ENCODE measurements around the gene DRGX. TPM values are rescaled to one million over a fixed set of nuclear protein-coding genes. Genes with fewer than 3 reads are reported as not detected.

DRGX gene
- not detected for total RNA-seq
- long read RNA-seq, result 0 reads

DNA sequence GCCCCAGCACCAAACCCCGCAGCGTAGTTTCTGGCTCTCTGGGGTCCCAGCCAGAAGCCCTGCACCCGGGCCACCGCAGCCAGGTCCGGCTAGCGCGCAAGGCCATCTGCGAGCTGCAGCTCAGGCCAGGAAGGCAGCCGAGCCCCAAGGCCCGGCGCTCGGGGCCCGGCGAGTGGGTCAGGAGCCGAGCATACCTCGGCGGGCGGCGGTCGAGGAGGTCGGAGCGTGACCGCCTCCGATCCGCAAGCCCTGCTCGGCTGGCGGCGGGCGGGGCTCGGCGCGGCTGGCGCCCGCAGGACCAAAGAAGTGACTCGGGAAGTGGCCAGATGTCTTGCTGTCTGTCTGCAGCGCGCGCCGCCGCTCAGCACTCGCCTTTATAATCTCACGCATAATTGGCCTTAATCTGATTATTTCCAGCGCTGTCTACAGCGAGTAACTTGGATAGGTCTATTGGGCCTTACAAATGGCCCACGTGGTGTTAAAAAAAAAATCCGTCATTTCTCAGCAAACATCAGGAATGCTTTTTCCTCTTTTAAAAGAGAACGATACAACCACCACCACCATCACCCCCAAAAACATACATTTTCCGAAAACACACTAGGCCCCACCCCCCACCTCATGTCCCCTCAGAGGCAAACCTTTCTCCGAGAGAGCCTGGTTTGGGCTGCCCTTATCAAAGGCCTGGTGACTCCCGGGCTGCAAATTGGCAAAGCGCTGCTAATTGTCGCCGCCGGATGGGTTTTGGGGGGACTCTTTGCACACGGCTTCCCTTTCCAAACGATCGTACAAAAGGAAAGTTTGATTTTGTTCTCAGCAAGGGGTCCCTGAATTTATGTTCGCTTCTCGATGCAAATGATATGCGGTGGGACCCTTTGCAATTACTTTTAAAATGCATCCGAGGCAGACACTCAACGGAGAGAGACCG lies at the start of gene DRGX:
TSS of gene DRGX (minus strand) at position 349 of the 925 bp plus-strand sequence. CDS start 649 bp downstream, outside the sequence.
- DNase-seq (no peak), ATAC-seq (ENCODE audit: poor library complexity) (no peak)
- intact Hi-C loops (cut with DNase I), result no loop called here

DNA sequence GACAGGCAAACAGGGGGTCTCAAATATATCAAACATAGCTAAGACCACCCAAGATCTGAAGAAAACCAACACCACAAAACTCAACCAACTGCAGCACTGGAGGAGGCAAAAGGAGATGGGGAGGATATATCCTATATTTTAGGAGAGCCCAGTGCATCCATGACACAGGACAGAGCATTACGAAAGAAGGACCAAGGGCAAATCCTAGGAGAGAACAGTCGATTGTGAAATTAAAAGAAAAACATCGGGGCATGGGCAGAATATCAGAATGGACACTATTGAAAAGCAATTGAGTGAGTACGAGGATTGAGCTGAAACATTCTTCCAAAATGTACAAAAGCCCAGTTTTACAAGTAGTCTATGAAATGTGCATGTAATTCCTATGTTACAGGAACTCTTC lies 48.5 kb upstream of the DRGX start:
- intact Hi-C loops (cut with DNase I), result no loop called here

DNA sequence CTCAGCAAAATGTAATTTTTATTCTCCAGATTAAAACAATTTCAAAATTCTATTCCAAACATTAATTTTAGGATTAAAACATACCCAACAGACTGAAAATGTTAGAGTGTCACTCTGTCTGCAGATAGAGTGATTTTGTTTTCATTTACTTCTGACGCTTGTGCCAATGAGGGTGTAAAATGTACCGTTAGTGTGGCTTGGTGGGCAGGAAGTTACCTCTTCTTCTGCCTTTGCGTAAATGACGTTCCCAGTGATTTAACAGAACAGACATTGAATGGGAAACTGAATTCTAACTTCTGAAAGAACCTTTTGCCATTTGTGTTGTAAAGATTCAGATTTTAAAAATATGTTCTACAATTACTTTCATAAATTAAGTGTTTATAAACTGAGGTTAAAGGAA lies 47.0 kb upstream of the DRGX start:
- DNase-seq, result no peak
- ATAC-seq (ENCODE audit: poor library complexity), result no peak
- intact Hi-C loops (cut with DNase I), result no loop called here

More for the DNA sequence above, 48.5 kb upstream of the DRGX start:
- DNase-seq (no peak), ATAC-seq (ENCODE audit: poor library complexity) (no peak)

DNA sequence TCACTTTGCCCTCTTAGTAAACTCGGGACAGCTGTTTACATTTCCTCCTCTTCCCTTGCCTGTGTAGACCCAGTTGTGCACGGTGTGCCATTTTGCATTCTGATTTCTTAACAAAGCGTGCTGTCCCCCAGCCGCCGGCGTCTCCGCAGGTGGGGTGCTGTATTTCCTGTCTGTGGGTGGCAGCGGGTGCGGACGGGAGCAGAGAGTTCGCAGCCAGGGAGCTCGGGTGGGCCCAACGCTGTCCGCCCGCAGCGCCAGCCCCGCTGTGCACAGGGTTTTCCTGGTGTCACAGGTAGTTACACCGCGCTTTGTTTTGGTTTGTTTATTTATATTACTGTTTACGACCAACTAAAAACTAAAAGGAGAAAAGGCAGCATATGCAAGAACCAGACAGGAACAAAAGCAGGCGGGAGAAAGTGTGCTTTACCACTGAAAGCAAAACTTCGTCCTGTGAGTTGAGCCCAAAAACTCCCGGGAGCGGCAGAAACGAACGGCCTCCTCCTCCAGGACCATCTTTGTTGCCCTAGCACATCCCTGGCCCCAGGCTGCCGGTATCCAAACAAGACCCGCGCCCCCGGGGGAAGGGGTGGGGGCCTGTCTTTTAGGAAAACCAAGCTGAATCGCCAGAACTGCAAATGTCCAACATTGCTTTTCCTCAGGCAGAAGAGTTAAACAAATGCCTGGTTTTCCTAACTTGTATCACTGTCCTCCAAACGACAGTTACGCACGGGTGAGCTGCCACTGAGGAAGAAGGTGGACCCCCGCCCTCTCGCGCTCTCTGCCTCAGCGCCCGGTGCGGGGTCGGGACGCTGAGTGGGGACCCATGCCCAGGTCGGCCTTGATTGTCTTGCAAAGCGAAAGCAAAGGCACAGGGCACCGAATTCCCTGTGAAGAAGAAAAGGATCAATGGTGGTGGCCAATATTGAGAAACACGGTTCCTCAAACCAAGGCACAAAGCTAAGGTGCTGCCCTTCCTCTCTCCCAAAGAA lies 45.9 kb upstream of the DRGX start:
- no peak for ATAC-seq (ENCODE audit: poor library complexity)
- intact Hi-C loops (cut with DNase I), result no loop called here
- no peak for DNase-seq

DNA sequence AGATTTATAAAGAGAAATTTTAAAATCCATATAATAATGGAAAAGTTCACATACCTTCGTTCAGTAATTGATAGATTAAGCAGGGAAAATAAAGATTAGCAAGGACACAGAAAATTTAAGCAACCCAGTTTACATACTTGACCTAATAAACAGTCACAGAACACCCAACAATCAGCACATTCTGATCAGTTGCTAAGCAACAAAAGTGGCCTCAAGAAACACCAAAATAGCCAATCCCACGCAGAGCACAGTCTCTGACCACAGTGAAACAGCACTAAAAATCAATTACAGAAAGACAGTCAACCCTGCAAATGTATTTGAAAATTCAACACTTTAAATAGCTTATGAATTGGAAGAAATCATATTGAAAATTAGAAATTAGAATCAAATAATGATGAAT lies 39.3 kb upstream of the DRGX start:
- DNase-seq, result no peak
- intact Hi-C loops (cut with DNase I), result no loop called here
- peak; percentile 81 for ATAC-seq (ENCODE audit: poor library complexity)

DNA sequence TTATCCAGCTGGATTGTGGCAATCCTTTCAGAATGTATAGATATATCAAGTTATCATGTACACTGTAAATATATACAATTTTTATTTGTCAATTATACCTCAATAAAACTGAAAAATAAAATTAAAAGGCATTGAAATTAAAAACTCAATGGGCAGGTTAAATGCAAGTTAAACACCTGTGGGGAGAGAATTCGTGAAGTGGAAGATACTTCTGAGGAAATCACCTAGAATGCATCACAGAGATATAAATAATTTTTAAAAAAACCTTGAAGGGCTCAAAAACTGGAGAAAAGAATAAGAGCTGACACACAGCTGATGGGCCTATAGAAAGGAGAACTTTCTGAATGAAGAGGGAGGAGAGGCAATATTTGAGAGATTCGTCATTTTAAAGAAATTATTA lies 37.2 kb upstream of the DRGX start:
- ATAC-seq (ENCODE audit: poor library complexity) (no peak), DNase-seq (no peak)
- intact Hi-C loops (cut with DNase I), result no loop called here

DNA sequence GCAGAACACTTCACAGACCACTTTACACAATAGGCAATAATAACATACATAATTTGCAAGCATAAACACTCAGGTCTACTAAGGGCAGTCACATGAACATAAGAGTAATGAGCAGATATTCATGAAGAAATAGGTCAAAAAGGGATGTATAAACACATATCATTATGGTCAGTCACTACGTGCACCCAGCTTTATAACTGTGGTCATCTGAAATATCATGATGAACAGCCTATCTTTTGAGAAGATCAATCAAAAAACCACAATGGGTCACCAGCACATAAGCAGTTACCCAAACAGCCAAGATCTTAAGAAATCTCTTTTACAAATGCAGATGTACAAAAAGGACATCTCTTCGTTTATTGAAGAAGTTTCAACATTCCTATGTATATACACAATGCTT lies 35.5 kb upstream of the DRGX start:
- no peak for ATAC-seq (ENCODE audit: poor library complexity)
- no peak for DNase-seq
- intact Hi-C loops (cut with DNase I), result no loop called here

DNA sequence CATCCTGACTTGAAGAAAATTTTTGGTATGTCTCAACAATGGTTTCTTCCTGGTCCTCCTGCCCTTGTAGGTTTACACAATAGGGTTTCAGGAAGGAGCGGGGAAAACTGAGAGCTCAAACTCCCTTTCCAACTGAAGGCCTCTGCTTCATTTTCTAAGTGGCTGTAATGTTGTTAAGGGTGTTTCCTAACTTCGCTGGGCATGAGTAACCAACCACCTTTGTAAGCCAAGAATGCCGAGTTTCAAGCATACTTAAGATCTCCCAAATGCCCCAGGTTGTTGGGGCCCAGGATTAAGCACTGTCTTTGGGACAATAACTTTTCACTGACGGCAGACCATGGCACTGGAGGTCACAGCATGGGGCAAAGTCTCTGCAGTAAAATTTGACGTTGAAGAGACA lies 33.6 kb upstream of the DRGX start:
- DNase-seq (no peak), ATAC-seq (ENCODE audit: poor library complexity) (no peak)
- intact Hi-C loops (cut with DNase I), result no loop called here

DNA sequence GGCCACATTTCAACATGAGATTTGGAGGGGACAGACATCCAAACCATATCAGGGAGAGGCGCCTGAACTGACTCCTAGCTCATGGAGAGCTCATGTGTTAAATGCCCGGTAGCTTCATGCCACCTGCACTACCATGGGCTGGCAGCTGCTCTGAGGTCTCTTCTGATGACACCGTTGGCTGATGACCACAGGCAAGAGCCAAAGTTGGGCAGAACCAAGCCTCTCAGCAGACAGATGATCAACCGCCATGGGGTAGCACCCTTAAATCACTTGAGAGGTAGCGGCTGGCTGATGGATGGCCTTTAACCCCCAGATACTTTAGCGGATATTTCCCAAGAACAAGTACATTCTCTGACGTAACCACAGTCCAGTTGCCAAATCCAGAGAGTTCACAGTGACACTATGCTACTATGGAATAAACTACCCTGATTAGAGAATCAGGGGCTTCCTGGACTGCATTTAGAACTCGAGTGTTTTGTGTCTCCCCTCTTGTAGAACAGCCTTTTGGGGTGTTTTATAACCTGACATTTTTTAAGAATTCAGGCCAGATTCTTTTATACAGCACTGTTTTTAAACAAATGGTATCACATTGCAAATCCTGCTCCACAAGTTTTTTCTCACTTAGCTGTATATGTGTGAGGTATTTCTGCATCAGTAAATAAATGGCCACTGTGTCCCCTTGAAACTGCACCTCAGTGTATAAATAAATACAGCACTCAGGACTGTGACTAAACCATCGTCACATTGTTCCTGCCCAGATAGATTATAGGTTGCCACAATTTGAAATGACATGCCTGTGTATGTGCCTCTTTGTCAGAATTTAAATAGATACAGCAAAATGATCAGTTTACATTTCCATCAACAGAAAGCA lies 30.8 kb upstream of the DRGX start:
- intact Hi-C loops (cut with DNase I), result no loop called here
- no peak for ATAC-seq (ENCODE audit: poor library complexity)
- DNase-seq, result no peak

DNA sequence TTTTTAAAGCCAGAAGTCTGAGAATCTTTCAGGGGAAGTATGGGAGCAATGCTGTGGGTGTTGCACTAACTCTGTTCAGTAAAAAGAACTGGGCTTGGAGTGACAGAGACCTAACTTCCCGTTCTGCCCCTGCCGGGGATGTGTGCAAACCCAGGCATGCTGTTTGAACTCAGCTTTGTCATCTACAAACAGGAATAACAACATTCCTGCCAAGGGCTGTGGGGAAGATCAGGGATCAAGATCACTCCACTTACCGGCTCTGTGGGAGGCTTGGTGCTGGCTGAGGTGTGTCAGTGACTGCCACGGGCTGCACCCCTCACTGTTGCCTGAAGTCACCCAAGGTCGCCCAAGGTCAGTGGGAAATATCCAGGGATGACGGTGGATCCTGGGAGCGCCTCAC lies 23.1 kb upstream of the DRGX start:
- DNase-seq, result no peak
- ATAC-seq (ENCODE audit: poor library complexity), result no peak
- intact Hi-C loops (cut with DNase I), result no loop called here

DNA sequence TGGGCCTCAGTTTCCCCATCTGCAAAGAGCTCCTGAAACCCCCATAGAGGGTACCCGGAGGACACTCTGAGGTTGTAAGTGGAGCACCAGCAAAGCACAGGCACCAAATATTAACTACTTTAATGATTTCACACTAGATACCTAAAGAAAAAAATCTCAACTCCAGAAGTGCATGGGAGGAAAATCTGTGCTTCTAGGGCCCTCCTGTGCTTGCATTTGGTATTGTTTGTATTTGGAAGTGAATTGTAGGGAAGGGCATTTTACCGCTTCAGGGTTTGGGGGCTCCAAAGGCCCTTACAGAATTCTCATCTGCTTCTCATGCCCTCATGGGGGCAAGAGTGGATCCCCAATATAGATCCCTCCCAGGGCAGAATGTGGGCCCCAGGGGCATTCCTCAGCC lies 22.4 kb upstream of the DRGX start:
- intact Hi-C loops (cut with DNase I), result no loop called here
- ATAC-seq (ENCODE audit: poor library complexity) (no peak), DNase-seq (no peak)

DNA sequence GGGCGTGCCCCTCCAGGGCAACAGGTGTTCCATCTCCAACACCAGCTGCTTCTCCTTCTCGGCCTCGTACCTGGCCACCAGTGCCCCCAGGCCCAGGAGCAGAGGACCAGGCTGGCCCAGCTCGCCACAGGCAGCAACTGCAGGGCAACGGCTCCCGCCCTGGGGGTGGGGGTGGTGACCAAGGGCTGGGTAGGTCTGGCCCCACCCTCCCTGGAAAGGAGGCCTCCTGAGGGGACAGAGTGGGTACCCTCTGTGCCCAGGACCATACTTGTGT lies 22.1 kb upstream of the DRGX start:
- intact Hi-C loops (cut with DNase I), result no loop called here
- no peak for ATAC-seq (ENCODE audit: poor library complexity)

DNA sequence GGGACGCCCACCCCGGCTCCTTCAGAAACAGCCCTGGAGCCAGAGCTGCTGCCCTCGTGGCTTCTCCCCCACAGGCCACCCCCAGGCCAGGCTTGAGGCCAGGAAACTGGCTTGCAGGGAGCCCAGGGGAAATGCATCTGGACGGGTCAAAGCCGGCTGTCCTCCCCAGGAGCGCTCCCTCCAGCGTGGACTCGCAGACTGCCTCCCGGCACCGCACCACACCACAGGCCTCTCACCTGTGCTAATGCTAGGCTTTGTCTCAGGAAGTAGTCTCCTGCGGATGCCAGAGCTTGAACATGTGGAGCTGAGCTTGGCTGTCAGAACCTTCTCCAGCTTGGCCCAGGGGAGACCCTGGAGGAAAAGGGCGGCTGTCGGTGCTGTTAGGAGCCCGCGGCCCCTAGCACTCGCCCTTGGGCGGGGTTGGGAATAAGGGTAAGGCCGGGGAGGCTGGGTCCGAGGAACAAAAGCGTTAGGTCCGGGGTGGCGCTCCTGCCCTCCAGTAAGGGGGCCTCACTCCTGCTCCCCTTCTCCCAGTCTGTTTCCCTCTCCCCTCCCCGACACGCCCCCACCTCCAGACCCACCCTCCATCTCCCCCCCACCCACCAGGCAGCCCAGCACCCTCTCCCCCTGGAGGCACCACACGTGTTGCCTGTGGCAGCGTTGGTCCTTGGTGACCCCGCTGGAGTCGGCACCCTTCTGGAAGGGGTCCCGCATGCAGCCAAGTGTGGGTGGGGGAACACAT lies 21.6 kb upstream of the DRGX start:
- peak; percentile 22 for ATAC-seq (ENCODE audit: poor library complexity)
- intact Hi-C loops (cut with DNase I), result no loop called here
- no peak for DNase-seq

More for the DNA sequence above, 22.1 kb upstream of the DRGX start:
- DNase-seq, result no peak

DNA sequence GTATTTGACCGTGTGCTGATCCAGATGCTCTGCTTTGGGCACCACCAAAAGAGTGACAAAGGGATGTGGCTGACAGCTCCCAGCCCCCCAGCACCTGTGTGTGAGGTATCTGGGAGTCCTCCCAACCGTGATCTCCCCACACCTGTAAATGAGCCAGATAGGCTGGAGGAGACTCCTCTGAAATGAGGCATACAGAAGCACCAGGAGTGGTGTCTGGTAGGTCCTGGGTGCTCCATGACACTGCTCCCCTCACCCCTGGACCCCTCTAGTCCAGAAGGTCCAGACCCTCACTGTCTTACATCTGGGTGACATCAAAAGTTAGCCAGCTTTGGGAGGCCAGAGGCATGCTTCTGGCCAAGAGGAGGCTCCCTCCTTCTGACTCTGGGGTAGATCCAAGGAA lies 20.0 kb upstream of the DRGX start:
- intact Hi-C loops (cut with DNase I), result no loop called here
- no peak for ATAC-seq (ENCODE audit: poor library complexity)
- no peak for DNase-seq

DNA sequence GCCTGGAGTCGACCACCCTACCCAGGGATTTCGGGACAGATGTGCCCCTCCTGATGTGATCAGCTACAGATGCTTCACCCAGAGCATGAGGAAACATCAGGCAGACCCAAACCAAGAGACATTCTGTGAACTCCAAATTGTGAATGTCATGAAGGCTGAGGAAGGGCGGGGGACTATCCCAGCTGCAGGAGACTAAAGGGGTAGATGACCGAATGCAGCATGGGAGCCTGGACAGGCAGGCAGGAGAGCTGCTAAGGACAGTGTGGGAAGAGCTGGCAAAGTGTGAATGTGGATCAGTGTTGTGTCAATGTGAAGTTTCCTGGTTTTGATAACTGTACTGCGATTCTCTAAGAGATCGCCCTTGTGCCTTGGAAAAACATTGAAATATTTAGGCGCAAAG lies 19.2 kb upstream of the DRGX start:
- intact Hi-C loops (cut with DNase I), result no loop called here
- ATAC-seq (ENCODE audit: poor library complexity) (no peak), DNase-seq (no peak)

DNA sequence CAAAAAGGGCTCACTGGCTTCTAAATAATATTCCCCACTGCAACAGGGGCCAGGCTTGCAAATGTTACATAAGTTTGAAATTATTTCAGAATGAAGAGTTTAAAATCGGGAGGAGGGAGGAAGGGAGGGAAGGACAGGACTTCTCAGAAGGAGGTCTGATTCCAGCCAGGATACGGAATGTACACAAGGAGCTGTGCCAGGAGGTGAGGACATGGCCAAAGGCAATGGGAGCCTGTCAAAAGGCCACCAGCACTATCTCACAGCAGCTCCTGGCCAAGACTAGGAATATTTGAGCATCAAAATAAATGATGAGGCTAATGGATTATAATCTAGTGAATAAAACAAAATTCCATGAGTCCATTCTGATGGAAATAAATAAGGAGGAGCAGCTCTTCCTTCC lies 18.6 kb upstream of the DRGX start:
- intact Hi-C loops (cut with DNase I), result no loop called here
- DNase-seq (no peak), ATAC-seq (ENCODE audit: poor library complexity) (no peak)

DNA sequence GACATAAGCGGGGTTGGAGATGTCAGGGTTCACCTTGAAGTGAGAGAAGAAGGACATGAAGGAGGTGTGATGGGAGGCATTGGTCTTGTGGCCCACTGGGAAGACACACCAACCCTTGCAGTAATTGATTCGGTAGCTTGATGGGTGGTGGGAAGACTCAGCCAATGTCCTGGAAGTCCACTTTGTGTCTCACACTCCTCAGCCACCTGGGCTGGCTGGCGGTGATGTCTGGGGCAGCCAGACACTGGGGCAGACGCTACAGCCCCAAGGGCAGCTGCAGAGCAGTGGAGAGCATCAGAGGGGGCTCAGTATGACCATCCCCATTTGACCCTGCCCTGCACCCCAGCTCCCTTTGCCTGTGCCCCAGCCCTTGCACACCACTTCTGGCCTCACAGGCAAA lies 16.7 kb upstream of the DRGX start:
- no peak for DNase-seq
- no peak for ATAC-seq (ENCODE audit: poor library complexity)
- intact Hi-C loops (cut with DNase I), result no loop called here

DNA sequence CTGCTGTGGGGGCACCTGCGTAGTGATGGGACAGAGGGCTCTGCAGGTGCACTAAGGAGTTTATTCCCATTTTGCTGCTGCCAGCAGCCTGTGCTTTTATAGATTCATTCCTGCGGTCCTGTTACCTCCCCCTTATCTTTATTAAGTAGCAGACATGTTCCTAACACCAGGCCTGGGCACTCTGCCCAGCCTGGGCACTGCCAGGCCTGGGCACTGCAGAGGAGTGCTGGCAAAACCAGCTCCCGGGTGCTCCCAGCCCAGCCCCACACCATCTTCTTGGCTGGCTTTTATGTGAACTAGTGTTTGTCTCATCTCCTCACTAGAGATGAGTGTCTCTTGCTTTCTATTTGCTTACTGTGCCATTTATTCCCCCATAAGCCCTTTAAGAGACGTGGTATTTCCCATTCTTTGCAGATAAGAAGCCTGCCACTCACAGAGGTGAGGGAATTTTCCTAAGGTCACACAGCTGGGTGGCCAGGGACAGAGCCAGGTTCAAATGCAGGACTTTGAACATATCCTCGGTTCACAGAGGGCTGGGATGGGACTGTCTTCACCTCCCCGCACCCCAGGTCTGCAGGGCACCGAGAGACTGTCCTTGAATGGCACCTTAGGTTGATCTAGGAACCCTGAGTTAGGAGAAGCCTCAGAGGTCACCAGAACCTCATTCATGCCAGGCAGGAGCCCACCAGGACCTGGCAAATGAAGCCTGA lies 14.6 kb upstream of the DRGX start:
- ATAC-seq (ENCODE audit: poor library complexity) (peak; percentile 96), DNase-seq (peak; percentile 72)
- intact Hi-C loops (cut with DNase I), result no loop called here

Data from Right ventricle myocardium superior (tissue), 1 donor.